CD4-positive, alpha-beta T cell (primary cell): ENCODE data around the gene MS4A1. TPM values are rescaled to one million over a fixed set of nuclear protein-coding genes. Genes with fewer than 3 reads are reported as not detected.

Experiments
- ATAC-seq: fragments of 200-7000 bp; cut with Tn5 transposase; one replicate; pipeline ENCODE4 v1.10.0; 2022; ENCODE audit warnings: mild to moderate bottlenecking; ENCODE audit not compliant: poor library complexity
- CTCF ChIA-PET: fragments of 350-600 bp; sonication (Branson Sonifier 250); formaldehyde crosslinking; loops from one replicate; lab custom pipeline; 2021; ENCODE audit warnings: antibody characterized with exemption, inconsistent platforms; lab: Charles Lee
- POLR2A ChIA-PET: fragments of 350-600 bp; sonication (Branson Sonifier 250); formaldehyde crosslinking; loops from one replicate; lab custom pipeline; 2021; ENCODE audit warnings: antibody characterized with exemption, inconsistent platforms; lab: Charles Lee
- DNase-seq, 14 experiments: peaks; one replicate each; pipeline ENCODE4 v3.0.0-alpha.2; 2013 to 2020; ENCODE audit warnings: mixed read lengths in 2 of 14
- H3K27ac ChIP-seq, 2 donors: one replicate each; pipeline versions ENCODE4 v1.5.1 to v1.7.0; 2013; ENCODE audit warnings: low read length in 2 of 2, low read depth in 1 of 2, mild to moderate bottlenecking in 1 of 2
- H3K27me3 ChIP-seq, 2 experiments: 1 replicate in 1 of 2; 2 replicates in 1 of 2; pipeline versions ENCODE4 v1.6.1 to v1.7.0; 2013; ENCODE audit warnings: low read length in 2 of 2, control low read depth in 1 of 2, mild to moderate bottlenecking in 1 of 2, moderate library complexity in 1 of 2; ENCODE audit not compliant: insufficient read depth in 2 of 2, control insufficient read depth in 1 of 2
- H3K36me3 ChIP-seq: one replicate; pipeline ENCODE4 v1.6.1; 2013; ENCODE audit warnings: low read length, control low read depth; ENCODE audit not compliant: insufficient read depth
- H3K4me1 ChIP-seq: one replicate; pipeline ENCODE4 v1.6.1; 2013; ENCODE audit warnings: low read length, control low read depth; ENCODE audit not compliant: insufficient read depth
- H3K4me3 ChIP-seq: one replicate; pipeline ENCODE4 v1.5.1; 2013; ENCODE audit warnings: mild to moderate bottlenecking, low read length, moderate library complexity
- H3K9me3 ChIP-seq, 2 experiments: 1 replicate in 1 of 2; 2 replicates in 1 of 2; pipeline versions ENCODE4 v1.6.1 to v1.7.0; 2013; ENCODE audit warnings: low read length in 2 of 2, mild to moderate bottlenecking in 2 of 2, control low read depth in 1 of 2, moderate library complexity in 1 of 2; ENCODE audit not compliant: control insufficient read depth in 1 of 2, insufficient read depth in 1 of 2
- H3K27ac Mint-ChIP-seq: one replicate; pipeline ENCODE4 v1.8.0; 2020; ENCODE audit warnings: mixed read lengths
- H3K27me3 Mint-ChIP-seq: one replicate; pipeline ENCODE4 v1.8.0; 2021; ENCODE audit warnings: mixed read lengths
- H3K36me3 Mint-ChIP-seq: one replicate; pipeline ENCODE4 v1.8.0; 2021; ENCODE audit warnings: low read depth, mixed read lengths
- H3K4me1 Mint-ChIP-seq: one replicate; pipeline ENCODE4 v1.8.0; 2021; ENCODE audit warnings: low read depth, mixed read lengths
- H3K4me3 Mint-ChIP-seq: one replicate; pipeline ENCODE4 v1.8.0; 2020; ENCODE audit warnings: mild to moderate bottlenecking, mixed read lengths
- H3K9me3 Mint-ChIP-seq: one replicate; pipeline ENCODE4 v1.8.0; 2020; ENCODE audit warnings: mixed read lengths
- intact Hi-C, 2 experiments: fragments of 100-400 bp; cut with DNase I in 1 of 2; cut with micrococcal nuclease in 1 of 2; formaldehyde crosslinking; loops; one replicate each; pipeline versions ENCODE4 v1.15.1 to v1.9.0; 2023 to 2025; cut with DNase I, micrococcal nuclease
- total RNA-seq, 174 experiments: library from RNA in 2 of 174; stranded (reverse) in 2 of 174; gene quantifications; one replicate each; pipeline ENCODE4 v1.2.3 and lab custom pipeline; 2021 to 2026
- TF ChIP-seq, protein P1 (sequence below): fragments of 200-600 bp; IDR thresholded peaks from one replicate; pipeline ENCODE4 v1.8.0; 2022; ENCODE audit warnings: antibody characterized with exemption, mild to moderate bottlenecking

MS4A1 gene
- total RNA-seq, 2 experiments from 2014 or later: 0.75 to 0.82 TPM

DNA sequence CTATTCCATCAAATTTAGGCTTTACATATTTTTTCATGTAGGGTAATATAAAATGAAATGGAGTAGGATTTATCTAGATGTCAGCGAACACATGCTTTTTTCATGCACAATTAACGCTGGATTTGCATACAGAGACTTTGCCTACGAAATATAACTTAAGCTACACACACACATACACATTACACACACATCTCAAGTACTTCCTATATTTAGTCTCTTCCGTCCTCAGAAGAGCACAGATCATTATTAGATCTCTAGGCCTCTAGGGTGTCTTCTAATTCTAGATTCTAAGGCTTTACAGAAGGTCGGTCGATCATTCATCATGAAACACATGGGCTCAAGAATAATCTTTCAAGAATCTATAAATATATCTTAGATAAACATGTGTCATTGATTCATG, 55.7 kb downstream of the MS4A1 start:
- no peak overlapping the region for H3K4me3 ChIP-seq
- H3K27me3 Mint-ChIP-seq: peaks cover 16% of the 10 kb centered on the region

GRCh38 chr11:60512651-60513225, 57.1 kb downstream of the MS4A1 start:
- H3K27me3 ChIP-seq: peaks cover 0 to 5% of the 10 kb centered on the region in 2 experiments
- Mint-ChIP-seq H3K4me3 (no peak overlapping the region), H3K9me3 (peaks cover 2% of the 10 kb centered on the region)

More for the DNA sequence above, 55.7 kb downstream of the MS4A1 start:
- no peaks in the 10 kb centered on the region for H3K4me1 Mint-ChIP-seq
- ChIA-PET CTCF (no interaction called here), POLR2A (no interaction called here)
- ATAC-seq (no peak), DNase-seq (no peak)
- no peak overlapping the region for H3K27ac Mint-ChIP-seq
- TF ChIP-seq, protein P1, sequence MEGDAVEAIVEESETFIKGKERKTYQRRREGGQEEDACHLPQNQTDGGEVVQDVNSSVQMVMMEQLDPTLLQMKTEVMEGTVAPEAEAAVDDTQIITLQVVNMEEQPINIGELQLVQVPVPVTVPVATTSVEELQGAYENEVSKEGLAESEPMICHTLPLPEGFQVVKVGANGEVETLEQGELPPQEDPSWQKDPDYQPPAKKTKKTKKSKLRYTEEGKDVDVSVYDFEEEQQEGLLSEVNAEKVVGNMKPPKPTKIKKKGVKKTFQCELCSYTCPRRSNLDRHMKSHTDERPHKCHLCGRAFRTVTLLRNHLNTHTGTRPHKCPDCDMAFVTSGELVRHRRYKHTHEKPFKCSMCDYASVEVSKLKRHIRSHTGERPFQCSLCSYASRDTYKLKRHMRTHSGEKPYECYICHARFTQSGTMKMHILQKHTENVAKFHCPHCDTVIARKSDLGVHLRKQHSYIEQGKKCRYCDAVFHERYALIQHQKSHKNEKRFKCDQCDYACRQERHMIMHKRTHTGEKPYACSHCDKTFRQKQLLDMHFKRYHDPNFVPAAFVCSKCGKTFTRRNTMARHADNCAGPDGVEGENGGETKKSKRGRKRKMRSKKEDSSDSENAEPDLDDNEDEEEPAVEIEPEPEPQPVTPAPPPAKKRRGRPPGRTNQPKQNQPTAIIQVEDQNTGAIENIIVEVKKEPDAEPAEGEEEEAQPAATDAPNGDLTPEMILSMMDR: no peak
- peaks cover 0 to 15% of the 10 kb centered on the region in 2 experiments for H3K9me3 ChIP-seq
- H3K9me3 Mint-ChIP-seq: peaks cover 2% of the 10 kb centered on the region
- H3K4me1 ChIP-seq: no peaks in the 10 kb centered on the region
- H3K4me3 Mint-ChIP-seq: no peak overlapping the region
- no peaks in the 10 kb centered on the region for H3K36me3 Mint-ChIP-seq
- intact Hi-C loops: no loop called here
- H3K36me3 ChIP-seq: no peaks in the 10 kb centered on the region
- H3K27me3 ChIP-seq: peaks cover 0 to 5% of the 10 kb centered on the region in 2 experiments
- no peak overlapping the region for H3K27ac ChIP-seq

GRCh38 chr11:60513496-60514460, 58.1 kb downstream of the MS4A1 start:
- no peak overlapping the region for H3K27ac Mint-ChIP-seq

More at GRCh38 chr11:60512651-60513225, 57.1 kb downstream of the MS4A1 start:
- H3K4me1 ChIP-seq: no peaks in the 10 kb centered on the region
- H3K36me3 ChIP-seq: no peaks in the 10 kb centered on the region
- CTCF ChIA-PET: interaction anchor here (0.7 kb wide), 1 partner anchor 102 kb away, joined by 3 read pairs; no protein-coding TSS in a partner anchor
- Mint-ChIP-seq H3K36me3 (no peaks in the 10 kb centered on the region), H3K27ac (no peak overlapping the region), H3K27me3 (peaks cover 13% of the 10 kb centered on the region), H3K4me1 (no peaks in the 10 kb centered on the region)
- POLR2A ChIA-PET: no interaction called here
- no peak overlapping the region for H3K27ac ChIP-seq
- TF ChIP-seq, protein P1: no peak
- intact Hi-C loops: no loop called here
- H3K4me3 ChIP-seq: no peak overlapping the region
- no peak for ATAC-seq
- H3K9me3 ChIP-seq: peaks cover 0 to 15% of the 10 kb centered on the region in 2 experiments
- DNase-seq: no peak

More at GRCh38 chr11:60513496-60514460, 58.1 kb downstream of the MS4A1 start:
- DNase-seq (no peak), ATAC-seq (no peak)
- POLR2A ChIA-PET: no interaction called here
- CTCF ChIA-PET: interaction anchor here (0.7 kb wide), 1 partner anchor 103 kb away, joined by 3 read pairs; no protein-coding TSS in a partner anchor
- Histone ChIP-seq H3K36me3 (no peaks in the 10 kb centered on the region), H3K4me3 (no peak overlapping the region), H3K27ac (no peak overlapping the region), H3K4me1 (no peaks in the 10 kb centered on the region), H3K27me3 (peaks cover 0 to 5% of the 10 kb centered on the region in 2 experiments), H3K9me3 (peaks cover 0 to 15% of the 10 kb centered on the region in 2 experiments)
- no peaks in the 10 kb centered on the region for H3K9me3 Mint-ChIP-seq
- no peaks in the 10 kb centered on the region for H3K4me1 Mint-ChIP-seq
- no peaks in the 10 kb centered on the region for H3K36me3 Mint-ChIP-seq
- TF ChIP-seq, protein P1: no peak
- H3K27me3 Mint-ChIP-seq: peaks cover 11% of the 10 kb centered on the region
- intact Hi-C loops: no loop called here
- no peak overlapping the region for H3K4me3 Mint-ChIP-seq
